ENCODE data around the gene KLHL26.
"Not testable (repeated sequence)": the region's sequence is repeated elsewhere in the genome, so short reads cannot be mapped to it uniquely, and the experiment has no call there.

The KLHL26 gene

GRCh38 chr19:18636969-18637629, at the start of gene KLHL26:
Gene KLHL26, plus strand, starts transcription at chr19:18637028. Its CDS starts 27 bp downstream, at chr19:18637055.
- DNase-seq, result no peak

GRCh38 chr19:18587561-18587960, 49.3 kb upstream of the KLHL26 start:
- no peak for DNase-seq

GRCh38 chr19:18587962-18588610, 48.7 kb upstream of the KLHL26 start:
- no peak for DNase-seq

GRCh38 chr19:18588611-18589379, 48.0 kb upstream of the KLHL26 start, which contains the start of gene REX1BD:
Gene REX1BD, plus strand, starts transcription at chr19:18588798. Its CDS starts 4 bp downstream, at chr19:18588802.
- peak; percentile 91 for DNase-seq

GRCh38 chr19:18589380-18590272, 47.2 kb upstream of the KLHL26 start:
- DNase-seq, result peak; percentile 92

GRCh38 chr19:18590273-18591272, 46.3 kb upstream of the KLHL26 start:
- peak; percentile 97 for DNase-seq

- DNase-seq, result no peak
These were observed 45.0 kb upstream of the KLHL26 start for GRCh38 chr19:18591735-18592385.

- not testable (repeated sequence) for DNase-seq
These were observed 44.1 kb upstream of the KLHL26 start for GRCh38 chr19:18592732-18593131.

- DNase-seq, result no peak
These were observed 43.3 kb upstream of the KLHL26 start for GRCh38 chr19:18593367-18594095.

- peak; percentile 87 for DNase-seq
These were observed 42.6 kb upstream of the KLHL26 start for GRCh38 chr19:18594096-18594823.

- DNase-seq, result no peak
These were observed 41.9 kb upstream of the KLHL26 start for GRCh38 chr19:18594824-18595373.

- DNase-seq, result no peak
These were observed 41.4 kb upstream of the KLHL26 start for GRCh38 chr19:18595475-18595874.

- peak; percentile 68 for DNase-seq
These were observed 40.1 kb upstream of the KLHL26 start for GRCh38 chr19:18596752-18597157.

- DNase-seq, result no peak
These were observed 38.8 kb upstream of the KLHL26 start for GRCh38 chr19:18597809-18598660.

- DNase-seq, result no peak
These were observed 37.3 kb upstream of the KLHL26 start for GRCh38 chr19:18599485-18599884.

- DNase-seq, result not testable (repeated sequence)
These were observed 36.0 kb upstream of the KLHL26 start for GRCh38 chr19:18600692-18601397.

- DNase-seq, result no peak
These were observed 35.0 kb upstream of the KLHL26 start for GRCh38 chr19:18601875-18602274.

Measured in NCI-H69 (cell line).